Stimulated activated CD4-positive, alpha-beta T cell treated with anti-CD3 and anti-CD28 coated beads, Interleukin-15, amount 100 ng/mL, for 24 hours (primary cell): ENCODE measurements around the gene CCDC12.

Experiments
- DNase-seq: peaks from one replicate; pipeline ENCODE4 v3.0.0-alpha.2; 2020

The CCDC12 gene

GRCh38 chr3:47007482-47008233, 31.1 kb upstream of the CCDC12 start:
- DNase-seq = no peak

GRCh38 chr3:47007001-47007400, 30.5 kb upstream of the CCDC12 start:
- no peak for DNase-seq

- no peak for DNase-seq
These were observed 29.7 kb upstream of the CCDC12 start for GRCh38 chr3:47006145-47006651.

- DNase-seq = no peak
These were observed 28.9 kb upstream of the CCDC12 start for GRCh38 chr3:47005212-47006144.

GRCh38 chr3:47004369-47005211, 28.0 kb upstream of the CCDC12 start:
- DNase-seq = no peak

GRCh38 chr3:47003461-47004368, 27.2 kb upstream of the CCDC12 start:
- no peak for DNase-seq

- DNase-seq = no peak
These were observed 26.5 kb upstream of the CCDC12 start for GRCh38 chr3:47003056-47003410.

- no peak for DNase-seq
These were observed 25.9 kb upstream of the CCDC12 start for GRCh38 chr3:47002171-47003055.

GRCh38 chr3:47001731-47002170, 25.2 kb upstream of the CCDC12 start:
- DNase-seq = no peak

- DNase-seq = no peak
These were observed 24.6 kb upstream of the CCDC12 start for GRCh38 chr3:47000922-47001730.

GRCh38 chr3:47000198-47000815, 23.8 kb upstream of the CCDC12 start:
- DNase-seq = no peak

- DNase-seq = no peak
These were observed 23.1 kb upstream of the CCDC12 start for GRCh38 chr3:46999516-47000197.

GRCh38 chr3:46998852-46999515, 22.4 kb upstream of the CCDC12 start:
- no peak for DNase-seq

GRCh38 chr3:46998121-46998851, 21.7 kb upstream of the CCDC12 start:
- peak; percentile 80 for DNase-seq

- DNase-seq = no peak
These were observed 21.0 kb upstream of the CCDC12 start for GRCh38 chr3:46997453-46998091.

GRCh38 chr3:46996689-46997452, 20.3 kb upstream of the CCDC12 start:
- DNase-seq = no peak
